Endodermal cell (in vitro differentiated cells): Measurements from ENCODE around the gene GINS2. TPM values are rescaled to one million over a fixed set of nuclear protein-coding genes. Genes with fewer than 3 reads are reported as not detected.

ENCODE experiments used
- DNase-seq: peaks from one replicate; pipeline ENCODE4 v3.0.0-alpha.2; 2017
- H3K27ac ChIP-seq: 2 replicates; pipeline ENCODE4 v1.5.1; 2013; ENCODE audit warnings: mild to moderate bottlenecking, low read depth, low read length, moderate library complexity
- H3K27me3 ChIP-seq: 2 replicates; pipeline ENCODE4 v1.6.1; 2013; ENCODE audit warnings: mild to moderate bottlenecking, low read length, moderate library complexity; ENCODE audit not compliant: insufficient read depth, control insufficient read depth, poor library complexity, severe bottlenecking
- H3K36me3 ChIP-seq: 2 replicates; pipeline ENCODE4 v1.7.0; 2013; ENCODE audit warnings: mild to moderate bottlenecking, low read length, moderate library complexity; ENCODE audit not compliant: control insufficient read depth, insufficient read depth
- H3K4me1 ChIP-seq: one replicate; pipeline ENCODE4 v1.7.0; 2013; ENCODE audit warnings: low read length; ENCODE audit not compliant: control insufficient read depth, insufficient read depth
- H3K4me3 ChIP-seq: 2 replicates; pipeline ENCODE4 v1.5.1; 2013; ENCODE audit warnings: mild to moderate bottlenecking, low read length, moderate library complexity
- H3K9ac ChIP-seq: 2 replicates; pipeline ENCODE4 v1.6.1; 2013; ENCODE audit warnings: mild to moderate bottlenecking, low read length, moderate library complexity; ENCODE audit not compliant: poor library complexity, severe bottlenecking; ENCODE audit errors: extremely low read depth
- H3K9me3 ChIP-seq: 2 replicates; pipeline ENCODE4 v1.6.1; 2013; ENCODE audit warnings: mild to moderate bottlenecking, low read length, moderate library complexity; ENCODE audit not compliant: control insufficient read depth
- H3K27ac Mint-ChIP-seq: 2 replicates; pipeline ENCODE4 v1.8.0; 2020; ENCODE audit warnings: mixed read lengths
- H3K27me3 Mint-ChIP-seq: 2 replicates; pipeline ENCODE4 v1.8.0; 2021; ENCODE audit warnings: mild to moderate bottlenecking, mixed read lengths; ENCODE audit not compliant: insufficient read depth
- H3K36me3 Mint-ChIP-seq: 2 replicates; pipeline ENCODE4 v1.8.0; 2020; ENCODE audit warnings: low read depth, mixed read lengths
- H3K4me1 Mint-ChIP-seq: 2 replicates; pipeline ENCODE4 v1.8.0; 2020; ENCODE audit warnings: mixed read lengths
- H3K4me3 Mint-ChIP-seq: 2 replicates; pipeline ENCODE4 v1.8.0; 2020; ENCODE audit warnings: mild to moderate bottlenecking, moderate library complexity, mixed read lengths
- H3K9me3 Mint-ChIP-seq: 2 replicates; pipeline ENCODE4 v1.8.0; 2020; ENCODE audit warnings: mild to moderate bottlenecking, mixed read lengths
- CTCF ChIP-seq: fragments of 200-600 bp; sonication (generic); conservative IDR thresholded peaks from 2 replicates; pipeline ENCODE4 v1.5.0; 2021; ENCODE audit warnings: antibody characterized with exemption, mild to moderate bottlenecking
- WGBS, 2 experiments: methylation state at CpG; one replicate each; pipeline versions ENCODE4 v1.1.5 to v1.1.7; 2013; ENCODE audit warnings: missing lambda C conversion rate in 2 of 2, mixed read lengths in 1 of 2; ENCODE audit not compliant: insufficient coverage in 1 of 2, insufficient read length in 1 of 2; 5-methylcytosine and 5-hydroxymethylcytosine counted together
- total RNA-seq, 2 donors: library from RNA; stranded (reverse); fragmentation: NEBNext Ultra II Directional in 1 of 2; extraction: Animal tissue kit (Norgen Biotek cat#: 25700) in 1 of 2; gene quantifications; 2 replicates in 1 of 2; 3 replicates in 1 of 2; pipeline ENCODE4 v1.2.1, GENCODE V29; 2021

The GINS2 gene
- total RNA-seq, 2 donors from 2014 or later: 32.8 to 42.3 TPM

- Mint-ChIP-seq H3K27me3 (no peaks in the 10 kb centered on the region), H3K9me3 (no peaks in the 10 kb centered on the region), H3K4me3 (no peak overlapping the region), H3K4me1 (no peaks in the 10 kb centered on the region), H3K27ac (no peak overlapping the region), H3K36me3 (peaks cover 17% of the 10 kb centered on the region)
- H3K4me1 ChIP-seq: no peaks in the 10 kb centered on the region
- no peak overlapping the region for H3K4me3 ChIP-seq
- H3K36me3 ChIP-seq: peaks cover 13% of the 10 kb centered on the region
- H3K27me3 ChIP-seq: no peaks in the 10 kb centered on the region
- no peak for DNase-seq
- H3K9ac ChIP-seq: no peak overlapping the region
- 93 to 100% methylated on average over 1 to 13 of the region's 13 CpGs for WGBS, 2 experiments
- no peak overlapping the region for H3K27ac ChIP-seq
- no peak for TF ChIP-seq CTCF
- H3K9me3 ChIP-seq: no peaks in the 10 kb centered on the region
Measured at GRCh38 chr16:85640254-85640558, 48.5 kb downstream of the GINS2 start.

- Mint-ChIP-seq H3K27me3 (no peaks in the 10 kb centered on the region), H3K27ac (peak overlapping the region; percentile 64), H3K9me3 (no peaks in the 10 kb centered on the region), H3K4me3 (no peak overlapping the region), H3K36me3 (peaks cover 16% of the 10 kb centered on the region), H3K4me1 (no peaks in the 10 kb centered on the region)
- H3K36me3 ChIP-seq: peaks cover 13% of the 10 kb centered on the region
- WGBS, 2 experiments: 94 to 96% methylated on average over 33 to 35 of the region's 35 CpGs
- H3K4me1 ChIP-seq: no peaks in the 10 kb centered on the region
- DNase-seq: no peak
- no peak overlapping the region for H3K4me3 ChIP-seq
- H3K27me3 ChIP-seq: no peaks in the 10 kb centered on the region
- TF ChIP-seq CTCF: no peak
- no peak overlapping the region for H3K9ac ChIP-seq
- no peak overlapping the region for H3K27ac ChIP-seq
- no peaks in the 10 kb centered on the region for H3K9me3 ChIP-seq
Measured at GRCh38 chr16:85639529-85640253, 49.1 kb downstream of the GINS2 start.

GRCh38 chr16:85638695-85639409 lies 49.9 kb downstream of the GINS2 start:
- no peak overlapping the region for H3K4me3 ChIP-seq
- H3K27me3 ChIP-seq: no peaks in the 10 kb centered on the region
- no peak overlapping the region for H3K9ac ChIP-seq
- no peaks in the 10 kb centered on the region for H3K27me3 Mint-ChIP-seq
- peaks cover 9% of the 10 kb centered on the region for H3K36me3 Mint-ChIP-seq
- H3K9me3 ChIP-seq: no peaks in the 10 kb centered on the region
- peak overlapping the region; percentile 64 for H3K27ac Mint-ChIP-seq
- no peaks in the 10 kb centered on the region for H3K4me1 ChIP-seq
- no peak for TF ChIP-seq CTCF
- H3K4me1 Mint-ChIP-seq: no peaks in the 10 kb centered on the region
- H3K9me3 Mint-ChIP-seq: no peaks in the 10 kb centered on the region
- no peak overlapping the region for H3K27ac ChIP-seq
- no peak overlapping the region for H3K4me3 Mint-ChIP-seq
- 94 to 100% methylated on average over 5 to 26 of the region's 26 CpGs for WGBS, 2 experiments
- peaks cover 9% of the 10 kb centered on the region for H3K36me3 ChIP-seq
- no peak for DNase-seq
